ENCODE measurements around the gene ZNF541.
A peak's percentile ranks its signal among the peaks of the same experiment; 100 is the strongest.

The ZNF541 gene

GRCh38 chr19:47615714-47616113 lies 42.8 kb upstream of the ZNF541 start:
- no peak overlapping the region for H3K4ac ChIP-seq (ENCODE audit: low read length)
- H3K9ac ChIP-seq (ENCODE audit: low read depth, low read length, poor library complexity), result no peak overlapping the region
- no CpG with 5 or more reads among the region's 7 CpGs for WGBS, 2 donors (ENCODE audit: extremely low coverage in 2 of 2, insufficient read length in 2 of 2, insufficient replicate concordance in 1 of 2)
- no peak overlapping the region for H2BK15ac ChIP-seq (ENCODE audit: low read length)
- DNase-seq (ENCODE audit: low spot score), result no peak
- no peak overlapping the region for H4K8ac ChIP-seq (ENCODE audit: low read depth, low read length)
- no peak overlapping the region for H4K91ac ChIP-seq (ENCODE audit: low read depth, low read length, poor library complexity)
- no peak overlapping the region for H3K23ac ChIP-seq (ENCODE audit: low read depth, low read length, poor library complexity)
- H3K4me2 ChIP-seq (ENCODE audit: insufficient read depth, low read length, poor library complexity, severe bottlenecking), result no peak overlapping the region
- peaks cover 2 to 22% of the 10 kb centered on the region in 2 donors for H3K36me3 ChIP-seq (replicated peaks in 1 of 2; ENCODE audit: control insufficient read depth in 2 of 2, insufficient read depth in 2 of 2, low read length in 2 of 2)
- H3K27ac ChIP-seq (replicated peaks; ENCODE audit: low read length), result no peak overlapping the region
- H2AK5ac ChIP-seq (ENCODE audit: low read depth, low read length), result no peak overlapping the region
- no peak overlapping the region for H2AFZ ChIP-seq (ENCODE audit: low read length)
- H3K14ac ChIP-seq (ENCODE audit: low read length), result peak overlapping the region; percentile 1
- H2BK12ac ChIP-seq (ENCODE audit: low read length), result no peak overlapping the region
- H3K79me1 ChIP-seq (ENCODE audit: low read depth, low read length), result peaks cover 18% of the 10 kb centered on the region
- H2BK5ac ChIP-seq (ENCODE audit: low read length), result no peak overlapping the region
- peaks cover 24 to 32% of the 10 kb centered on the region in 2 donors for H3K4me1 ChIP-seq (ENCODE audit: control insufficient read depth in 2 of 2, insufficient read depth in 1 of 2, low read depth in 1 of 2, low read length in 2 of 2)
- no peaks in the 10 kb centered on the region for H3K9me3 ChIP-seq (replicated peaks in 1 of 2; ENCODE audit: control insufficient read depth in 2 of 2, insufficient read depth in 1 of 2, low read depth in 1 of 2, low read length in 2 of 2)
- no peak overlapping the region for H3K4me3 ChIP-seq (ENCODE audit: low read length in 2 of 2)
- H2BK120ac ChIP-seq (ENCODE audit: low read depth, low read length), result no peak overlapping the region
- H3K27me3 ChIP-seq (ENCODE audit: control insufficient read depth in 3 of 3, insufficient read depth in 3 of 3, low read depth in 1 of 3, low read length in 3 of 3), result no peaks in the 10 kb centered on the region
- H3K18ac ChIP-seq (ENCODE audit: low read length), result no peak overlapping the region

- no peak overlapping the region for H3K27ac ChIP-seq (replicated peaks; ENCODE audit: low read length)
- H3K4ac ChIP-seq (ENCODE audit: low read length), result no peak overlapping the region
- peak overlapping the region; percentile 21 for H2BK120ac ChIP-seq (ENCODE audit: low read depth, low read length)
- H2BK15ac ChIP-seq (ENCODE audit: low read length), result no peak overlapping the region
- H3K4me2 ChIP-seq (ENCODE audit: insufficient read depth, low read length, poor library complexity, severe bottlenecking), result no peak overlapping the region
- no peak overlapping the region for H4K8ac ChIP-seq (ENCODE audit: low read depth, low read length)
- H3K36me3 ChIP-seq (replicated peaks in 1 of 2; ENCODE audit: control insufficient read depth in 2 of 2, insufficient read depth in 2 of 2, low read length in 2 of 2), result peaks cover 2 to 22% of the 10 kb centered on the region in 2 donors
- no peak overlapping the region for H3K23ac ChIP-seq (ENCODE audit: low read depth, low read length, poor library complexity)
- H3K18ac ChIP-seq (ENCODE audit: low read length), result no peak overlapping the region
- H2BK5ac ChIP-seq (ENCODE audit: low read length), result no peak overlapping the region
- H4K91ac ChIP-seq (ENCODE audit: low read depth, low read length, poor library complexity), result no peak overlapping the region
- WGBS, 2 donors (ENCODE audit: extremely low coverage in 2 of 2, insufficient read length in 2 of 2, insufficient replicate concordance in 1 of 2), result no CpG with 5 or more reads among the region's 7 CpGs
- H3K27me3 ChIP-seq (ENCODE audit: control insufficient read depth in 3 of 3, insufficient read depth in 3 of 3, low read depth in 1 of 3, low read length in 3 of 3), result no peaks in the 10 kb centered on the region
- H3K4me3 ChIP-seq (ENCODE audit: low read length in 2 of 2), result no peak overlapping the region
- H3K14ac ChIP-seq (ENCODE audit: low read length), result no peak overlapping the region
- no peak overlapping the region for H2AK5ac ChIP-seq (ENCODE audit: low read depth, low read length)
- no peak overlapping the region for H2AFZ ChIP-seq (ENCODE audit: low read length)
- no peak overlapping the region for H2BK12ac ChIP-seq (ENCODE audit: low read length)
- no peak for DNase-seq (ENCODE audit: low spot score)
- peaks cover 26 to 35% of the 10 kb centered on the region in 2 donors for H3K4me1 ChIP-seq (ENCODE audit: control insufficient read depth in 2 of 2, insufficient read depth in 1 of 2, low read depth in 1 of 2, low read length in 2 of 2)
- H3K9me3 ChIP-seq (replicated peaks in 1 of 2; ENCODE audit: control insufficient read depth in 2 of 2, insufficient read depth in 1 of 2, low read depth in 1 of 2, low read length in 2 of 2), result no peaks in the 10 kb centered on the region
- no peak overlapping the region for H3K9ac ChIP-seq (ENCODE audit: low read depth, low read length, poor library complexity)
- H3K79me1 ChIP-seq (ENCODE audit: low read depth, low read length), result peaks cover 18% of the 10 kb centered on the region
Measured at GRCh38 chr19:47615230-47615629, 42.3 kb upstream of the ZNF541 start.

DNA sequence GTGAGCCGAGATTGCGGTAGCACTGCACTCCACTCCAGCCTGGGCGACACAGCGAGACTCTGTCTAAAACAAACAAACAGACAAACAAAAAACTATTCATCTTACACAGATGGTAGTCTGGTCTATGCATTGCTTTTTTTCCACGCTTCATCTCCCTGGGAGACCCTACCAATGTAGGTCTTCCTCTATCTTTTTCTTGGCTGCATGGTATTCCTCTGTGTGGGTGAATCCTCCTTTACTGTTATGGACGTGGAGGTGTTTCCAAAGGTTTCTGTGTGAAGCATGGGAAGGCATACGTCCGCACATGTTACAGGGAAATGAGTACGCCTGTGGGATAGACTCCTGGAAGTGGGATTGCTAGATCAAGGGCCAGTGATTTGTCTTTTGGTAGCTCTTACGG lies 41.6 kb upstream of the ZNF541 start:
- Histone ChIP-seq H3K18ac (ENCODE audit: low read length) (no peak overlapping the region), H2BK12ac (ENCODE audit: low read length) (no peak overlapping the region), H2AK5ac (ENCODE audit: low read depth, low read length) (no peak overlapping the region), H3K4me1 (ENCODE audit: control insufficient read depth in 2 of 2, insufficient read depth in 1 of 2, low read depth in 1 of 2, low read length in 2 of 2) (peaks cover 20 to 29% of the 10 kb centered on the region in 2 donors), H3K9ac (ENCODE audit: low read depth, low read length, poor library complexity) (no peak overlapping the region), H4K8ac (ENCODE audit: low read depth, low read length) (no peak overlapping the region), H3K27ac (replicated peaks; ENCODE audit: low read length) (no peak overlapping the region), H2BK120ac (ENCODE audit: low read depth, low read length) (no peak overlapping the region), H3K9me3 (replicated peaks in 1 of 2; ENCODE audit: control insufficient read depth in 2 of 2, insufficient read depth in 1 of 2, low read depth in 1 of 2, low read length in 2 of 2) (no peaks in the 10 kb centered on the region), H3K4me3 (ENCODE audit: low read length in 2 of 2) (no peak overlapping the region), H3K4me2 (ENCODE audit: insufficient read depth, low read length, poor library complexity, severe bottlenecking) (no peak overlapping the region), H3K36me3 (replicated peaks in 1 of 2; ENCODE audit: control insufficient read depth in 2 of 2, insufficient read depth in 2 of 2, low read length in 2 of 2) (peaks cover 2 to 22% of the 10 kb centered on the region in 2 donors), H2BK5ac (ENCODE audit: low read length) (no peak overlapping the region), H3K14ac (ENCODE audit: low read length) (no peak overlapping the region), H2BK15ac (ENCODE audit: low read length) (no peak overlapping the region), H3K23ac (ENCODE audit: low read depth, low read length, poor library complexity) (no peak overlapping the region), H4K91ac (ENCODE audit: low read depth, low read length, poor library complexity) (no peak overlapping the region), H3K79me1 (ENCODE audit: low read depth, low read length) (peaks cover 19% of the 10 kb centered on the region), H2AFZ (ENCODE audit: low read length) (no peak overlapping the region), H3K4ac (ENCODE audit: low read length) (no peak overlapping the region), H3K27me3 (ENCODE audit: control insufficient read depth in 3 of 3, insufficient read depth in 3 of 3, low read depth in 1 of 3, low read length in 3 of 3) (no peaks in the 10 kb centered on the region)
- WGBS, 2 donors (ENCODE audit: extremely low coverage in 2 of 2, insufficient read length in 2 of 2, insufficient replicate concordance in 1 of 2), result no CpG with 5 or more reads among the region's 10 CpGs
- DNase-seq (ENCODE audit: low spot score), result no peak

GRCh38 chr19:47614021-47614295 lies 41.0 kb upstream of the ZNF541 start:
- Histone ChIP-seq H3K27ac (replicated peaks; ENCODE audit: low read length) (no peak overlapping the region), H3K36me3 (replicated peaks in 1 of 2; ENCODE audit: control insufficient read depth in 2 of 2, insufficient read depth in 2 of 2, low read length in 2 of 2) (peaks cover 2 to 22% of the 10 kb centered on the region in 2 donors), H4K91ac (ENCODE audit: low read depth, low read length, poor library complexity) (no peak overlapping the region), H2BK5ac (ENCODE audit: low read length) (no peak overlapping the region), H3K4me3 (ENCODE audit: low read length in 2 of 2) (no peak overlapping the region), H3K4me1 (ENCODE audit: control insufficient read depth in 2 of 2, insufficient read depth in 1 of 2, low read depth in 1 of 2, low read length in 2 of 2) (peaks cover 18 to 27% of the 10 kb centered on the region in 2 donors), H2BK120ac (ENCODE audit: low read depth, low read length) (no peak overlapping the region), H3K79me1 (ENCODE audit: low read depth, low read length) (peaks cover 20% of the 10 kb centered on the region), H3K4ac (ENCODE audit: low read length) (no peak overlapping the region), H3K18ac (ENCODE audit: low read length) (no peak overlapping the region), H3K4me2 (ENCODE audit: insufficient read depth, low read length, poor library complexity, severe bottlenecking) (no peak overlapping the region), H3K23ac (ENCODE audit: low read depth, low read length, poor library complexity) (no peak overlapping the region), H2AK5ac (ENCODE audit: low read depth, low read length) (no peak overlapping the region), H3K27me3 (ENCODE audit: control insufficient read depth in 3 of 3, insufficient read depth in 3 of 3, low read depth in 1 of 3, low read length in 3 of 3) (no peaks in the 10 kb centered on the region), H4K8ac (ENCODE audit: low read depth, low read length) (no peak overlapping the region), H3K9me3 (replicated peaks in 1 of 2; ENCODE audit: control insufficient read depth in 2 of 2, insufficient read depth in 1 of 2, low read depth in 1 of 2, low read length in 2 of 2) (no peaks in the 10 kb centered on the region), H2BK15ac (ENCODE audit: low read length) (no peak overlapping the region), H3K14ac (ENCODE audit: low read length) (no peak overlapping the region), H3K9ac (ENCODE audit: low read depth, low read length, poor library complexity) (no peak overlapping the region), H2BK12ac (ENCODE audit: low read length) (no peak overlapping the region), H2AFZ (ENCODE audit: low read length) (no peak overlapping the region)
- no CpG with 5 or more reads among the region's 3 CpGs for WGBS, 2 donors (ENCODE audit: extremely low coverage in 2 of 2, insufficient read length in 2 of 2, insufficient replicate concordance in 1 of 2)
- no peak for DNase-seq (ENCODE audit: low spot score)
